A549 (cell line): ENCODE results near the gene SLC6A12.

Source experiments
- BCL3 ChIP-seq: fragments of >200 bp; sonication (Bioruptor Twin); formaldehyde crosslinking; IDR thresholded peaks from 3 replicates; pipeline ENCODE4 v1.6.1; 2016
- CEBPB ChIP-seq, 2 experiments: fragments of >200 bp in 1 of 2; sonication (Bioruptor Twin) in 1 of 2; formaldehyde crosslinking in 1 of 2; IDR thresholded peaks; 2 replicates each; pipeline ENCODE4 v1.6.1; 2012 to 2016
- CTCF ChIP-seq: fragments of >200 bp; sonication (Bioruptor Twin); formaldehyde crosslinking; IDR thresholded peaks from 3 replicates; pipeline ENCODE4 v1.5.1; 2016
- EHMT2 ChIP-seq: fragments of 200-600 bp; sonication (generic); IDR thresholded peaks from 2 replicates; pipeline ENCODE4 v1.6.1; 2016; ENCODE audit warnings: antibody characterized with exemption, low read depth, mild to moderate bottlenecking, moderate library complexity
- HDAC2 ChIP-seq: fragments of 200-600 bp; sonication (generic); IDR thresholded peaks from 2 replicates; pipeline ENCODE4 v1.6.1; 2016
- MAX ChIP-seq: IDR thresholded peaks from 2 replicates; pipeline ENCODE4 v1.6.1; 2012
- PBX3 ChIP-seq: IDR thresholded peaks from 2 replicates; pipeline ENCODE4 v1.6.1; 2012
- PHF8 ChIP-seq: fragments of 200-600 bp; sonication (generic); IDR thresholded peaks from 2 replicates; pipeline ENCODE4 v1.6.1; 2016; ENCODE audit warnings: low read depth, mild to moderate bottlenecking, antibody characterized with exemption, moderate library complexity, borderline replicate concordance
- POLR2A ChIP-seq: IDR thresholded peaks from 2 replicates; pipeline ENCODE4 v1.6.1; 2012; ENCODE audit warnings: mild to moderate bottlenecking, low read length
- RAD21 ChIP-seq, 2 experiments: fragments of >200 bp in 1 of 2; sonication (Bioruptor Twin) in 1 of 2; formaldehyde crosslinking in 1 of 2; IDR thresholded peaks in 1 of 2; conservative IDR thresholded peaks in 1 of 2; 2 replicates in 1 of 2; 3 replicates in 1 of 2; pipeline ENCODE4 v1.6.1; 2012 to 2018; ENCODE audit warnings: inconsistent platforms in 1 of 2
- TP53 ChIP-seq: fragments of 250-450 bp; sonication (Bioruptor Pico); IDR thresholded peaks from 2 replicates; pipeline ENCODE4 v1.5.0; 2021; ENCODE audit warnings: mild to moderate bottlenecking, moderate library complexity
- ZNF302 ChIP-seq: fragments of 250-450 bp; sonication (Bioruptor Pico); IDR thresholded peaks from 2 replicates; pipeline ENCODE4 v1.9.0; 2021; ENCODE audit warnings: inconsistent platforms, mild to moderate bottlenecking, moderate library complexity

- TF ChIP-seq PBX3 (no peak), POLR2A (no peak), MAX (no peak), ZNF302 (no peak), CTCF (no peak), CEBPB (IDR thresholded peaks at IDR 0.05) (no peak), TP53 (CRISPR knock-in tag) (no peak), BCL3 (no peak), PHF8 (no peak), EHMT2 (no peak), RAD21 (conservative IDR thresholded peaks at IDR 0.05 in 1 of 2, IDR thresholded peaks at IDR 0.05 in 1 of 2) (no peak), HDAC2 (no peak)
Observed at GRCh38 chr12:218221-218620, 4.3 kb upstream of the SLC6A12 start.
